Upper lobe of left lung (tissue), 4 donors: ENCODE measurements around the gene ARMC12.

Experiments
- CTCF ChIP-seq, 6 experiments: fragments of 450-650 bp in 4 of 6; fragments of 200-600 bp in 2 of 6; sonication (generic) in 2 of 6; IDR thresholded peaks; one replicate each; pipeline ENCODE4 v1.5.1; 2016 to 2019; ENCODE audit warnings: antibody characterized with exemption in 6 of 6
- EP300 ChIP-seq, 4 donors: sonication (generic); formaldehyde crosslinking; IDR thresholded peaks; one replicate each; pipeline ENCODE4 v1.5.1; 2017; ENCODE audit warnings: antibody characterized with exemption in 4 of 4, control low read depth in 2 of 4
- POLR2AphosphoS5 ChIP-seq, 2 donors: sonication (generic); formaldehyde crosslinking; IDR thresholded peaks; one replicate each; pipeline ENCODE4 v1.5.1; 2017; ENCODE audit warnings: antibody characterized with exemption in 2 of 2

- peak; percentile 73 to 95 (median 93) for TF ChIP-seq CTCF (IDR thresholded peaks at IDR 0.05)
- TF ChIP-seq EP300 (IDR thresholded peaks at IDR 0.05) = no peak
- TF ChIP-seq POLR2AphosphoS5 (IDR thresholded peaks at IDR 0.05) = no peak
Measured at GRCh38 chr6:35737413-35738211, 780 bp downstream of the ARMC12 start.
